Liver (tissue), 9 donors: Measurements from ENCODE around the gene HSD17B8. TPM values are rescaled to one million over a fixed set of nuclear protein-coding genes. Genes with fewer than 3 reads are reported as not detected.

Experiments used
- DNase-seq: peaks from one replicate; pipeline ENCODE4 v3.0.0-alpha.2; 2017; ENCODE audit warnings: low spot score
- H3K27ac ChIP-seq, 2 donors: one replicate each; pipeline ENCODE4 v1.7.0; 2013; ENCODE audit warnings: inconsistent platforms in 2 of 2, low read length in 2 of 2, control low read depth in 1 of 2, low read depth in 1 of 2, mild to moderate bottlenecking in 1 of 2
- H3K27me3 ChIP-seq, 4 donors: one replicate each; pipeline versions ENCODE4 v1.6.1 to v1.7.0; 2013; ENCODE audit warnings: low read length in 3 of 4, inconsistent platforms in 1 of 4, mild to moderate bottlenecking in 1 of 4, moderate library complexity in 1 of 4; ENCODE audit not compliant: control insufficient read depth in 4 of 4, insufficient read depth in 4 of 4
- H3K36me3 ChIP-seq, 4 donors: one replicate each; pipeline versions ENCODE4 v1.6.1 to v1.7.0; 2013; ENCODE audit warnings: low read length in 3 of 4, mild to moderate bottlenecking in 3 of 4, low read depth in 1 of 4, moderate library complexity in 1 of 4; ENCODE audit not compliant: control insufficient read depth in 4 of 4, insufficient read depth in 3 of 4
- H3K4me1 ChIP-seq, 4 donors: one replicate each; pipeline versions ENCODE4 v1.6.1 to v1.7.0; 2013; ENCODE audit warnings: low read length in 3 of 4, mild to moderate bottlenecking in 3 of 4, moderate library complexity in 1 of 4; ENCODE audit not compliant: control insufficient read depth in 4 of 4, insufficient read depth in 4 of 4
- H3K4me3 ChIP-seq, 3 donors: one replicate each; pipeline versions ENCODE4 v1.6.1 to v1.7.0; 2013; ENCODE audit warnings: low read length in 3 of 3, control low read depth in 1 of 3, low read depth in 1 of 3, mild to moderate bottlenecking in 1 of 3
- H3K9ac ChIP-seq, 2 donors: one replicate each; pipeline ENCODE4 v1.7.0; 2013; ENCODE audit warnings: low read length in 2 of 2, mild to moderate bottlenecking in 2 of 2, moderate library complexity in 2 of 2, control low read depth in 1 of 2, low read depth in 1 of 2
- H3K9me3 ChIP-seq, 4 donors: one replicate each; pipeline versions ENCODE4 v1.6.1 to v1.7.0; 2013; ENCODE audit warnings: low read length in 3 of 4; ENCODE audit not compliant: control insufficient read depth in 4 of 4
- EGR1 ChIP-seq, 2 donors: IDR thresholded peaks; 2 replicates each; pipeline ENCODE4 v1.6.1; 2016 to 2018; ENCODE audit warnings: antibody characterized with exemption in 2 of 2, low read depth in 2 of 2
- GABPA ChIP-seq, 2 donors: IDR thresholded peaks in 1 of 2; conservative IDR thresholded peaks in 1 of 2; 2 replicates each; pipeline ENCODE4 v1.6.1; 2016; ENCODE audit warnings: antibody characterized with exemption in 2 of 2, mild to moderate bottlenecking in 1 of 2, moderate library complexity in 1 of 2
- HNF4A ChIP-seq, 2 donors: conservative IDR thresholded peaks; 2 replicates each; pipeline ENCODE4 v1.6.1; 2016; ENCODE audit warnings: antibody characterized with exemption in 2 of 2, mild to moderate bottlenecking in 2 of 2
- JUND ChIP-seq, 2 donors: IDR thresholded peaks; 2 replicates each; pipeline ENCODE4 v1.6.1; 2016; ENCODE audit warnings: antibody characterized with exemption in 2 of 2
- MAX ChIP-seq: IDR thresholded peaks from 2 replicates; pipeline ENCODE4 v1.6.1; 2016; ENCODE audit warnings: antibody characterized with exemption
- NR2F2 ChIP-seq: IDR thresholded peaks from 2 replicates; pipeline ENCODE4 v1.6.1; 2016; ENCODE audit warnings: antibody characterized with exemption
- REST ChIP-seq: IDR thresholded peaks from 2 replicates; pipeline ENCODE4 v1.6.1; 2016; ENCODE audit warnings: antibody characterized with exemption, mild to moderate bottlenecking
- RXRA ChIP-seq, 2 donors: IDR thresholded peaks; 2 replicates each; pipeline ENCODE4 v1.6.1; 2017 to 2018; ENCODE audit warnings: antibody characterized with exemption in 2 of 2, mild to moderate bottlenecking in 1 of 2
- YY1 ChIP-seq: IDR thresholded peaks from 2 replicates; pipeline ENCODE4 v1.6.1; 2016; ENCODE audit warnings: antibody characterized with exemption, mild to moderate bottlenecking
- ZBTB33 ChIP-seq: IDR thresholded peaks from 2 replicates; pipeline ENCODE4 v1.6.1; 2016; ENCODE audit warnings: antibody characterized with exemption
- WGBS: extraction: QIAGEN DNeasy Blood & Tissue Kit; methylation state at CpG from one replicate; pipeline ENCODE4 v1.1.7; 2013; 5-methylcytosine and 5-hydroxymethylcytosine counted together
- polyA plus RNA-seq, 2 donors: library from polyadenylated mRNA; stranded (reverse) in 1 of 2; unstranded in 1 of 2; fragments of 200-250 nt in 1 of 2; fragments of >200 nt in 1 of 2; fragmentation: Nextera tagmentation in 1 of 2; extraction: Ambion mirVana in 1 of 2; gene quantifications; one replicate each; pipeline versions ENCODE4 v1.2.1 to v1.2.3, GENCODE V29; 2013 to 2015
- total RNA-seq, 2 donors: library from RNA; depleted of rRNA; stranded (reverse); fragments of >200 nt; gene quantifications; one replicate each; pipeline ENCODE4 v1.2.3, GENCODE V29; 2014
- donor health status: healthy.
- donor health status: healthy.
- donor health status: healthy.
- donor health status: healthy.
- donor health status: healthy.

The HSD17B8 gene
- total and polyA plus RNA-seq, 4 donors, result 24.5 to 52.3 (median 37.5) TPM

- Histone ChIP-seq H3K27ac (no peak within 1 kb of the TSS), H3K27me3 (no peaks in the 10 kb centered on the region), H3K36me3 (peaks cover 0 to 28% (median 23%) of the 10 kb centered on the region in 4 donors), H3K4me3 (peak within 1 kb of the TSS in 1 of 3 donors; percentile 21), H3K4me1 (peaks cover 0 to 26% (median 14%) of the 10 kb centered on the region in 4 donors), H3K9ac (peak within 1 kb of the TSS in 1 of 2 donors; percentile 16), H3K9me3 (no peaks in the 10 kb centered on the region)
- 13% methylated on average over 35 of the region's 35 CpGs for WGBS
- no peak for DNase-seq
- TF ChIP-seq JUND (IDR thresholded peaks at IDR 0.05), result no peak
- TF ChIP-seq REST, result no peak
- no peak for TF ChIP-seq HNF4A (conservative IDR thresholded peaks at IDR 0.05)
These were observed 12.3 kb upstream of the HSD17B8 start, which contains the start of gene COL11A2 for GRCh38 chr6:33192105-33192646. COL11A2 (minus strand) TSS chr6:33192467; CDS start chr6:33192240, 227 bp downstream.

- no peak for DNase-seq
- peaks cover 0 to 31% (median 24%) of the 10 kb centered on the region in 4 donors for H3K36me3 ChIP-seq
- 8% methylated on average over 71 of the region's 72 CpGs for WGBS
- no peak for TF ChIP-seq RXRA (IDR thresholded peaks at IDR 0.05)
- no peak for TF ChIP-seq YY1
- no peak for TF ChIP-seq NR2F2
- TF ChIP-seq EGR1 (IDR thresholded peaks at IDR 0.05; ENCODE audit: low read depth in 2 of 2), result no peak
- no peak for TF ChIP-seq ZBTB33
- peak; percentile 9 for TF ChIP-seq REST
- TF ChIP-seq MAX, result no peak
- TF ChIP-seq GABPA (IDR thresholded peaks at IDR 0.05 in 1 of 2, conservative IDR thresholded peaks at IDR 0.05 in 1 of 2), result no peak
- H3K27ac ChIP-seq, result no peak overlapping the region
- H3K4me3 ChIP-seq, result peak overlapping the region in 1 of 3 donors; percentile 21
- H3K4me1 ChIP-seq, result peaks cover 2 to 34% (median 21%) of the 10 kb centered on the region in 4 donors
- H3K27me3 ChIP-seq, result no peaks in the 10 kb centered on the region
- H3K9ac ChIP-seq, result no peak overlapping the region
- H3K9me3 ChIP-seq, result no peaks in the 10 kb centered on the region
These were observed 11.5 kb upstream of the HSD17B8 start for GRCh38 chr6:33192671-33193602.
